GM11168 (cell line): ENCODE data around the gene ZNF416.

ENCODE experiments used
- in situ Hi-C: fragments of 300-500 bp; cut with MboI; formaldehyde crosslinking; loops from one replicate; pipeline ENCODE4 v1.12.0; 2022; ENCODE audit warnings: low sequenced_read_pairs; ENCODE audit not compliant: unreplicated experiment

Gene ZNF416

DNA sequence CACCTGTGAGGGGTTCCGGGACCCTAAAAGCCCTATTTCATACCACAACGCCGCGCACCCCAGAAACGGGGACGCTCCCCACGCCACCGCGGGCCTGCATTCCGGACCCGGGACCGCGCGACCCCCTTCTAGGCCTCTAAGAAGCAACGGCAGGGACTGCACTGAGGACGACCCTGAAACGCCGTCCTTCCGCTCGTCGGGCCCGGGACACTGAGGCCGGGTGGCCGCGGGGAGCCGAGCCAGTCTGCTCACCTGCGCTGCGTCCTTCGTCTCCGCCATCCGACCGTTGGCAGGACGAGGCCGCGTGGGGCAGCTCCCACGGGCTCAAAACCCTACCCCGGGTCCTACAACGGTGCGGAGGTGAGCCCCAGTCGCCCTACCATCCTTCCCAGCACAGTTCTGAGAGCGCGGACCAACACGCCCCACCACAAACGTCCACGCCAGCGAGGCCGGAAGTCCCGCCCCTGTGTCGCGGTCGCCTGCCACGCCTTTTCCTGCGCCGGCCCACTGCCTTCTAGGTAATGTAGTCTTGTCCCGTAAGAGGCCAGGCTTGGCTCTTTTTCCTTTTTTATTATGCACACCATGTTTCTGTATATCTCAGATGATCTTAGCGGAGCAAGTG lies 19.2 kb downstream of the ZNF416 start, which contains the start of gene ZNF550:
ZNF550 (minus strand) TSS at position 460 of the 622 bp plus-strand sequence; CDS start at position 279, 181 bp downstream.
- in situ Hi-C loops = no loop called here

- in situ Hi-C loops = no loop called here
Observed at GRCh38 chr19:57559008-57559403, 19.7 kb downstream of the ZNF416 start.

DNA sequence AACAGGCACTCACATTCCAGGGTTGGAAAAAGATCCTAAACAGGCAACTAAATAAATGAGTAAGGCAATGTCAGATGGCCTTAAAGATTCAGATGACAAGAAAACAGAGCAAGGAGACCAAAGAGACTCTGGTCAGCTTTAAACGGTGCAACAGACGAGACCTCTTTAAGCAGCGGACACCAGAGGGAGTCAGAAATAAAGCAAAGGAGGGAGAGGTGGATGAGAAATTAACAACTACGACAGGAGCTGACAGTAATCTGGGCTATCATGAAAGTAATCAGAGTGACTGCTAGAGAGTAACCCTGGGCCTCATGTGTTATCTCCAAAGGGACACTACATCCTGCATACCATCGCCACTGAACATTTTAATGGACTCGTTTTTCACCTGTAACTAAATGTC lies 20.2 kb downstream of the ZNF416 start:
- in situ Hi-C loops = no loop called here

- in situ Hi-C loops = no loop called here
Observed at GRCh38 chr19:57557659-57558058, 21.1 kb downstream of the ZNF416 start.

DNA sequence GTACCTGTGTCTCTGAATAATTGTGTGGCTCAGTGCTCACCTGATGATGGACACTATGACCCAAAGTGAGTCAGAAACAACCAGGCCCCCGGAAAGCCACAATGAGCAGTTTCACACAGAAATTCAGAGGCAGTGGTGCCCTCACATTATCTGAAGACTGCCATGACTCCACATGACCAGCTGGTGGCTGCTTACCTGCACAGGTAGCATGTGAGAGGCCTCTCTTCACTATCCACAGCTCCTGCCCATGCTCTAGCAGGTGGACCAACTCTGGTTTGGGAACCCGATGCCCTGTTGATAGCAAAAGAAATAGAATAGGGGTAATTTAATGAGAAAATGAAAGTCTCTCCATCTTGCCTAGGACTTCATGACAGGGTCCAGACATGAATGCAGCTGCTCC lies 26.3 kb downstream of the ZNF416 start:
- in situ Hi-C loops = no loop called here

- in situ Hi-C loops = no loop called here
Observed at GRCh38 chr19:57546513-57546912, 32.2 kb downstream of the ZNF416 start.

- in situ Hi-C loops = no loop called here
Observed at GRCh38 chr19:57537953-57538547, 40.7 kb downstream of the ZNF416 start.

GRCh38 chr19:57527136-57527881 lies 51.4 kb downstream of the ZNF416 start, which contains the start of gene ZNF549:
Gene ZNF549 (plus strand): TSS chr19:57527356. CDS start chr19:57527574, 218 bp downstream.
- in situ Hi-C loops = no loop called here
